ENCODE data around the gene DPYD.

GRCh38 chr1:97298966-97299365 lies 621.9 kb downstream of the DPYD start:
- TF ChIP-seq CTCF (IDR thresholded peaks at IDR 0.05) (no peak), ZFX (IDR thresholded peaks at IDR 0.05; ENCODE audit: borderline replicate concordance) (no peak)
